PC-9 (cell line): ENCODE measurements around the gene GKN1. TPM values are rescaled to one million over a fixed set of nuclear protein-coding genes. Genes with fewer than 3 reads are reported as not detected.
"Not testable (repeated sequence)": the region's sequence is repeated elsewhere in the genome, so short reads cannot be mapped to it uniquely, and the experiment has no call there.

ENCODE experiments used
- BruUV-seq: library from RNA; stranded (reverse); fragments of 400-500 nt; replicated peaks from 2 replicates; lab custom pipeline; 2021; lab: Mats Ljungman, UMichigan
- CTCF ChIA-PET: fragments of 300-600 bp; sonication (Branson Sonifier 250); formaldehyde crosslinking; loops from one replicate; lab custom pipeline; 2022; ENCODE audit warnings: antibody characterized with exemption; lab: Charles Lee
- POLR2A ChIA-PET: fragments of 300-600 bp; sonication (Branson Sonifier 250); formaldehyde crosslinking; loops from one replicate; lab custom pipeline; 2022; ENCODE audit warnings: antibody characterized with exemption; ENCODE audit not compliant: unreplicated experiment; lab: Charles Lee
- DNase-seq, 2 experiments: peaks; one replicate each; pipeline versions ENCODE4 v3.0.0 to v3.0.0-alpha.2; 2015 to 2022; ENCODE audit warnings: mixed read lengths in 1 of 2
- H2AFZ ChIP-seq: fragments of 200-600 bp; sonication (generic); 2 replicates; pipeline ENCODE4 v1.8.1; 2017; ENCODE audit warnings: antibody characterized with exemption
- H3F3A ChIP-seq: fragments of 200-600 bp; sonication (generic); 2 replicates; pipeline ENCODE4 v1.8.1; 2017; ENCODE audit warnings: antibody characterized with exemption, mild to moderate bottlenecking, low read depth; ENCODE audit not compliant: insufficient read depth
- H3K27ac ChIP-seq: fragments of 200-600 bp; sonication (generic); 2 replicates; pipeline ENCODE4 v1.6.1; 2016; ENCODE audit warnings: mixed run types
- H3K27me3 ChIP-seq: fragments of 200-600 bp; sonication (generic); 2 replicates; pipeline ENCODE4 v1.6.1; 2016; ENCODE audit warnings: low read depth, mixed run types; ENCODE audit not compliant: insufficient read depth
- H3K36me3 ChIP-seq: fragments of 200-600 bp; sonication (generic); 2 replicates; pipeline ENCODE4 v1.6.1; 2016; ENCODE audit warnings: low read depth, mixed run types
- H3K4me1 ChIP-seq: fragments of 200-600 bp; sonication (generic); replicated peaks from 2 replicates; pipeline ENCODE4 v1.6.1; 2016; ENCODE audit warnings: mixed run types; ENCODE audit not compliant: insufficient read depth
- H3K4me2 ChIP-seq: fragments of 200-600 bp; sonication (generic); 2 replicates; pipeline ENCODE4 v1.6.1; 2017; ENCODE audit warnings: mixed run types
- H3K4me3 ChIP-seq: fragments of 200-600 bp; sonication (generic); 2 replicates; pipeline ENCODE4 v1.6.1; 2016; ENCODE audit warnings: mixed run types
- H3K79me2 ChIP-seq: fragments of 200-600 bp; sonication (generic); 2 replicates; pipeline ENCODE4 v1.6.1; 2017; ENCODE audit warnings: low read depth, mixed run types
- H3K9me2 ChIP-seq: fragments of 200-600 bp; sonication (generic); 2 replicates; pipeline ENCODE4 v1.8.1; 2017; ENCODE audit warnings: mild to moderate bottlenecking; ENCODE audit not compliant: insufficient read depth
- H3K9me3 ChIP-seq: fragments of 200-600 bp; sonication (generic); 2 replicates; pipeline ENCODE4 v1.8.1; 2016; ENCODE audit warnings: low read depth; ENCODE audit not compliant: insufficient read depth
- H4K20me1 ChIP-seq: fragments of 200-600 bp; sonication (generic); 2 replicates; pipeline ENCODE4 v1.8.1; 2017; ENCODE audit not compliant: insufficient read depth
- CTCF ChIP-seq: fragments of 200-600 bp; sonication (generic); conservative IDR thresholded peaks from 2 replicates; pipeline ENCODE4 v1.6.1; 2017; ENCODE audit warnings: mixed run types, antibody characterized with exemption, mild to moderate bottlenecking, moderate library complexity
- EZH2 ChIP-seq: fragments of 200-600 bp; sonication (generic); IDR thresholded peaks from 2 replicates; pipeline ENCODE4 v1.8.0; 2017; ENCODE audit warnings: antibody characterized with exemption, low read depth
- intact Hi-C: fragments of 100-400 bp; cut with micrococcal nuclease; formaldehyde crosslinking; loops from one replicate; pipeline ENCODE4 v1.10.0; 2022; ENCODE audit not compliant: unreplicated experiment
- total RNA-seq: library from RNA; stranded (reverse); gene quantifications from 2 replicates; pipeline ENCODE4 v1.2.3, GENCODE V29; 2021

GKN1 gene
- total RNA-seq, 1 experiment from 2014 or later: not detected

- CTCF ChIA-PET: interaction anchor here (0.7 to 0.9 kb wide), 2 partner anchors 25 to 97 kb away, joined by 3 to 4 read pairs; no protein-coding TSS in a partner anchor
- H3K27me3 ChIP-seq: no peaks in the 10 kb centered on the region
- H3K36me3 ChIP-seq: no peaks in the 10 kb centered on the region
- intact Hi-C loops: no loop called here
- BruUV-seq: no TSS peak
- no peaks in the 10 kb centered on the region for H3K9me3 ChIP-seq
- no peak within 1 kb of the TSS for H3K27ac ChIP-seq
- TF ChIP-seq CTCF (no peak), EZH2 (no peak)
- no peaks in the 10 kb centered on the region for H3F3A ChIP-seq
- POLR2A ChIA-PET: no interaction called here
- H4K20me1 ChIP-seq: no peaks in the 10 kb centered on the region
- DNase-seq: no peak
- no peak within 1 kb of the TSS for H3K4me2 ChIP-seq
- no peak within 1 kb of the TSS for H2AFZ ChIP-seq
- no peaks in the 10 kb centered on the region for H3K79me2 ChIP-seq
- no peaks in the 10 kb centered on the region for H3K4me1 ChIP-seq
- no peaks in the 10 kb centered on the region for H3K9me2 ChIP-seq
- no peak within 1 kb of the TSS for H3K4me3 ChIP-seq
Observed at GRCh38 chr2:68952887-68953521, 21.4 kb upstream of the GKN1 start, which contains the start of gene GKN2. Gene GKN2, minus strand, starts transcription at chr2:68952893. Its CDS starts 32 bp downstream, at chr2:68952861.

- intact Hi-C loops, H2AFZ ChIP-seq, H3F3A ChIP-seq, POLR2A ChIA-PET, BruUV-seq, H3K9me3 ChIP-seq, CTCF ChIA-PET, H3K4me3 ChIP-seq, H3K79me2 ChIP-seq, H3K27me3 ChIP-seq, H3K27ac ChIP-seq, DNase-seq, H3K4me2 ChIP-seq, H3K9me2 ChIP-seq, H4K20me1 ChIP-seq, H3K4me1 ChIP-seq, H3K36me3 ChIP-seq: not testable (repeated sequence)
Observed at GRCh38 chr2:68955432-68955831, 19.0 kb upstream of the GKN1 start.

GRCh38 chr2:68959001-68959400 lies 15.4 kb upstream of the GKN1 start:
- H3K79me2 ChIP-seq: no peaks in the 10 kb centered on the region
- POLR2A ChIA-PET: no interaction called here

More at GRCh38 chr2:68959001-68959400, 15.4 kb upstream of the GKN1 start:
- no TSS peak for BruUV-seq
- Histone ChIP-seq H3K4me2 (no peak overlapping the region), H2AFZ (no peak overlapping the region), H3K4me1 (no peaks in the 10 kb centered on the region), H4K20me1 (no peaks in the 10 kb centered on the region), H3K27ac (no peak overlapping the region), H3K27me3 (no peaks in the 10 kb centered on the region), H3K4me3 (no peak overlapping the region), H3K36me3 (no peaks in the 10 kb centered on the region), H3F3A (no peaks in the 10 kb centered on the region), H3K9me2 (no peaks in the 10 kb centered on the region; the same call in 1 of the 2 replicates), H3K9me3 (no peaks in the 10 kb centered on the region)
- CTCF ChIA-PET: no interaction called here
- DNase-seq: no peak
- intact Hi-C loops: no loop called here
- TF ChIP-seq EZH2 (no peak), CTCF (no peak)
